SK-N-SH (cell line): ENCODE results near the gene RFX7. TPM values are rescaled to one million over a fixed set of nuclear protein-coding genes. Genes with fewer than 3 reads are reported as not detected.

ENCODE experiments used
- CTCF ChIA-PET: fragments of 300-600, 350-600 bp; formaldehyde crosslinking; extraction: SDS; loops from one replicate; lab custom pipeline; 2021; lab: Yijun Ruan, JAX
- POLR2A ChIA-PET: fragments of 350-600 bp; sonication (Branson Sonifier 250); formaldehyde crosslinking; extraction: SDS; loops from one replicate; lab custom pipeline; 2020; ENCODE audit warnings: antibody characterized with exemption, inconsistent platforms; lab: Yijun Ruan, JAX
- DNase-seq: peaks from one replicate; pipeline ENCODE4 v3.0.0; 2012
- H2AFZ ChIP-seq: fragments of 200-600 bp; sonication (generic); 2 replicates; pipeline ENCODE4 v1.8.1; 2016; ENCODE audit warnings: antibody characterized with exemption, mild to moderate bottlenecking, low read depth
- H3F3A ChIP-seq: fragments of 200-600 bp; sonication (generic); replicated peaks from 2 replicates; pipeline ENCODE3; 2016; ENCODE audit warnings: antibody characterized with exemption, mild to moderate bottlenecking; ENCODE audit not compliant: insufficient read depth
- H3K27ac ChIP-seq, 2 experiments: fragments of 200-500 bp in 1 of 2; fragments of 200-600 bp in 1 of 2; sonication (Bioruptor generic) in 1 of 2; sonication (generic), shearing (Covaris generic) in 1 of 2; 2 replicates each; pipeline versions ENCODE4 v1.5.1 to v1.6.1; 2014 to 2016; ENCODE audit warnings: low read depth in 2 of 2, inconsistent platforms in 1 of 2, low read length in 1 of 2, mild to moderate bottlenecking in 1 of 2, mixed read lengths in 1 of 2
- H3K27me3 ChIP-seq: fragments of 200-600 bp; sonication (generic), shearing (Covaris generic); 2 replicates; pipeline ENCODE4 v1.6.1; 2016; ENCODE audit warnings: mixed run types; ENCODE audit not compliant: insufficient read depth
- H3K36me3 ChIP-seq, 2 experiments: fragments of 200-500 bp in 1 of 2; fragments of 200-600 bp in 1 of 2; sonication (Bioruptor generic) in 1 of 2; sonication (generic) in 1 of 2; replicated peaks in 1 of 2; 2 replicates each; pipeline versions ENCODE3 to v1.5.1; 2014 to 2016; ENCODE audit warnings: low read length in 1 of 2, mild to moderate bottlenecking in 1 of 2; ENCODE audit not compliant: insufficient read depth in 2 of 2, control insufficient read depth in 1 of 2
- H3K4me1 ChIP-seq, 2 experiments: fragments of 200-500 bp in 1 of 2; fragments of 200-600 bp in 1 of 2; sonication (Bioruptor generic) in 1 of 2; sonication (generic), shearing (Covaris generic) in 1 of 2; 2 replicates each; pipeline versions ENCODE4 v1.5.1 to v1.6.1; 2014 to 2016; ENCODE audit warnings: low read depth in 1 of 2, low read length in 1 of 2, mixed run types in 1 of 2; ENCODE audit not compliant: insufficient read depth in 2 of 2, control insufficient read depth in 1 of 2
- H3K4me2 ChIP-seq: fragments of 200-600 bp; sonication (generic), shearing (Covaris generic); 2 replicates; pipeline ENCODE4 v1.6.1; 2017; ENCODE audit warnings: mixed run types
- H3K4me3 ChIP-seq, 2 experiments: fragments of 200-500 bp in 1 of 2; fragments of 200-600 bp in 1 of 2; sonication (Bioruptor generic) in 1 of 2; sonication (generic), shearing (Covaris generic) in 1 of 2; 2 replicates each; pipeline versions ENCODE4 v1.5.1 to v1.8.1; 2014 to 2016; ENCODE audit warnings: low read depth in 2 of 2, inconsistent platforms in 1 of 2, low read length in 1 of 2, mild to moderate bottlenecking in 1 of 2, mixed read lengths in 1 of 2, moderate library complexity in 1 of 2
- H3K79me2 ChIP-seq: fragments of 200-600 bp; sonication (generic); 2 replicates; pipeline ENCODE4 v1.8.1; 2017; ENCODE audit warnings: mild to moderate bottlenecking; ENCODE audit not compliant: insufficient read depth
- H3K9ac ChIP-seq: fragments of 200-600 bp; sonication (generic); 2 replicates; pipeline ENCODE4 v1.6.1; 2017; ENCODE audit warnings: mixed run types
- H3K9me2 ChIP-seq: fragments of 200-600 bp; sonication (generic); 2 replicates; pipeline ENCODE4 v1.6.1; 2017; ENCODE audit warnings: mixed run types
- H3K9me3 ChIP-seq: fragments of 200-600 bp; sonication (generic); 2 replicates; pipeline ENCODE4 v1.6.1; 2017; ENCODE audit warnings: mixed run types, mild to moderate bottlenecking, moderate library complexity
- H4K20me1 ChIP-seq: fragments of 200-600 bp; sonication (generic); 2 replicates; pipeline ENCODE4 v1.6.1; 2017; ENCODE audit warnings: mild to moderate bottlenecking, mixed run types; ENCODE audit not compliant: insufficient read depth
- FOSL2 ChIP-seq: IDR thresholded peaks from 2 replicates; pipeline ENCODE4 v1.4.0; 2012; ENCODE audit warnings: low read depth, mild to moderate bottlenecking, moderate library complexity, borderline replicate concordance
- GABPA ChIP-seq: IDR thresholded peaks from 2 replicates; pipeline ENCODE4 v1.4.0; 2012; ENCODE audit warnings: low read depth, mild to moderate bottlenecking
- MEF2A ChIP-seq: IDR thresholded peaks from 2 replicates; pipeline ENCODE4 v1.4.0; 2012; ENCODE audit warnings: low read depth, borderline replicate concordance
- POLR2AphosphoS5 ChIP-seq: IDR thresholded peaks from 2 replicates; pipeline ENCODE4 v1.6.1; 2012; ENCODE audit warnings: low read depth, low read length
- RAD21 ChIP-seq: IDR thresholded peaks from 2 replicates; pipeline ENCODE4 v1.6.1; 2012; ENCODE audit warnings: mild to moderate bottlenecking, low read length
- RCOR1 ChIP-seq: fragments of 150-350 bp; IDR thresholded peaks from 2 replicates; pipeline ENCODE4 v1.6.1; 2017; ENCODE audit warnings: antibody characterized with exemption, low read length
- RFX5 ChIP-seq: IDR thresholded peaks from 2 replicates; pipeline ENCODE4 v1.6.1; 2012; ENCODE audit warnings: mild to moderate bottlenecking, improper control_type of control experiment, low read length
- RXRA ChIP-seq: IDR thresholded peaks from 2 replicates; pipeline ENCODE4 v1.4.0; 2012; ENCODE audit warnings: low read depth, mild to moderate bottlenecking, borderline replicate concordance
- SIN3A ChIP-seq: IDR thresholded peaks from 2 replicates; pipeline ENCODE4 v1.6.1; 2012; ENCODE audit warnings: low read depth, mild to moderate bottlenecking, low read length, moderate library complexity, borderline replicate concordance
- SMC3 ChIP-seq: IDR thresholded peaks from 2 replicates; pipeline ENCODE4 v1.6.1; 2012; ENCODE audit warnings: low read depth, low read length, improper control_type of control experiment
- TAF1 ChIP-seq: IDR thresholded peaks from 2 replicates; pipeline ENCODE4 v1.6.1; 2012; ENCODE audit warnings: low read depth, mild to moderate bottlenecking, low read length, moderate library complexity, borderline replicate concordance
- WGBS: methylation state at CpG from one replicate; pipeline ENCODE4 v1.1.6; 2017; ENCODE audit warnings: low lambda C conversion rate; 5-methylcytosine and 5-hydroxymethylcytosine counted together
- polyA plus RNA-seq, 3 experiments: library from polyadenylated mRNA; depleted of rRNA; stranded (reverse); fragments of >200 nt; gene quantifications; 2 replicates each; pipeline ENCODE4 v1.2.3, GENCODE V29; 2012
- TF ChIP-seq, protein P1 (sequence below): IDR thresholded peaks from 2 replicates; pipeline ENCODE4 v1.6.1; 2012; ENCODE audit warnings: mild to moderate bottlenecking, low read depth, low read length, moderate library complexity
- TF ChIP-seq, protein P2 (sequence below): fragments of 150-350 bp; IDR thresholded peaks from 2 replicates; pipeline ENCODE4 v1.6.1; 2017; ENCODE audit warnings: antibody characterized with exemption, low read length, low read depth, borderline replicate concordance
- TF ChIP-seq, protein P3 (sequence below): IDR thresholded peaks from 2 replicates; pipeline ENCODE4 v1.4.0; 2012; ENCODE audit warnings: low read depth

Gene RFX7
- polyA plus RNA-seq, 1 of the 3 experiments (the other 2 are of a cell fraction), result 2.7 TPM

DNA sequence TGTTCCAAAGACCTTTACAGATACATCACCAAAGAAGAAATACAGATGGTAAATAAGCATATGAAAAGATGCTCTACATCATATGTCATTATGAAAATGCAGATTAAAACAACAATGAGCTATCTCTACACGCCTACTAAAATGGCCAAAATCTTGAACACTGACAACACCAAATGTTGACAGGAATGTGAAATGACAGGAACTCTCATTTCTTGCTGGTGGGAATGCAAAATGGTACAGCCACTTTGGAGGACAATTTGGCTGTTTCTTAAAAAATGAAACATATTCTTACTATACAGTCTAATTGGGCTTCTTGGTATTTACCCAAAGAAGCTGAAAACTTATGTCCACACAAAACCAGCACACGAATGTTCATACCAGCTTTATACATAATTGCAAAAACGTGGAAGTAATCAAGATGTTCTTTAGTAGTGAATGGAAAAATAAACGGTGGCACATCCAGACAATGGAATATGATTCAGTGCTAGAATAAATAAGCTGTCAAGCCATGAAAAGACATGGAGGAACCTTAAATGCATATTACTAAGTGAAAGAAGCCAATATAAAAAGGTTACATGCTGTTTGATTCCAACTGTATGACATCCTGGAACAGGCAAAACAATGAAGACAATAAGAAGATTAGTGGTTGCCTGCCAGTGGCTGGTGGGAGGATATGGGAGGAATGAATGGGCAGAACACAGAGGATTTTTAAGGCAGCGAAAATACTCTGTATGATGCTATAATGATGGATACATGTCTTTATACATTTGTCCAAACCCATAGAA lies 169.0 kb downstream of the RFX7 start (continued):
- TF ChIP-seq, protein P1, sequence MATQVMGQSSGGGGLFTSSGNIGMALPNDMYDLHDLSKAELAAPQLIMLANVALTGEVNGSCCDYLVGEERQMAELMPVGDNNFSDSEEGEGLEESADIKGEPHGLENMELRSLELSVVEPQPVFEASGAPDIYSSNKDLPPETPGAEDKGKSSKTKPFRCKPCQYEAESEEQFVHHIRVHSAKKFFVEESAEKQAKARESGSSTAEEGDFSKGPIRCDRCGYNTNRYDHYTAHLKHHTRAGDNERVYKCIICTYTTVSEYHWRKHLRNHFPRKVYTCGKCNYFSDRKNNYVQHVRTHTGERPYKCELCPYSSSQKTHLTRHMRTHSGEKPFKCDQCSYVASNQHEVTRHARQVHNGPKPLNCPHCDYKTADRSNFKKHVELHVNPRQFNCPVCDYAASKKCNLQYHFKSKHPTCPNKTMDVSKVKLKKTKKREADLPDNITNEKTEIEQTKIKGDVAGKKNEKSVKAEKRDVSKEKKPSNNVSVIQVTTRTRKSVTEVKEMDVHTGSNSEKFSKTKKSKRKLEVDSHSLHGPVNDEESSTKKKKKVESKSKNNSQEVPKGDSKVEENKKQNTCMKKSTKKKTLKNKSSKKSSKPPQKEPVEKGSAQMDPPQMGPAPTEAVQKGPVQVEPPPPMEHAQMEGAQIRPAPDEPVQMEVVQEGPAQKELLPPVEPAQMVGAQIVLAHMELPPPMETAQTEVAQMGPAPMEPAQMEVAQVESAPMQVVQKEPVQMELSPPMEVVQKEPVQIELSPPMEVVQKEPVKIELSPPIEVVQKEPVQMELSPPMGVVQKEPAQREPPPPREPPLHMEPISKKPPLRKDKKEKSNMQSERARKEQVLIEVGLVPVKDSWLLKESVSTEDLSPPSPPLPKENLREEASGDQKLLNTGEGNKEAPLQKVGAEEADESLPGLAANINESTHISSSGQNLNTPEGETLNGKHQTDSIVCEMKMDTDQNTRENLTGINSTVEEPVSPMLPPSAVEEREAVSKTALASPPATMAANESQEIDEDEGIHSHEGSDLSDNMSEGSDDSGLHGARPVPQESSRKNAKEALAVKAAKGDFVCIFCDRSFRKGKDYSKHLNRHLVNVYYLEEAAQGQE, result no peak

DNA sequence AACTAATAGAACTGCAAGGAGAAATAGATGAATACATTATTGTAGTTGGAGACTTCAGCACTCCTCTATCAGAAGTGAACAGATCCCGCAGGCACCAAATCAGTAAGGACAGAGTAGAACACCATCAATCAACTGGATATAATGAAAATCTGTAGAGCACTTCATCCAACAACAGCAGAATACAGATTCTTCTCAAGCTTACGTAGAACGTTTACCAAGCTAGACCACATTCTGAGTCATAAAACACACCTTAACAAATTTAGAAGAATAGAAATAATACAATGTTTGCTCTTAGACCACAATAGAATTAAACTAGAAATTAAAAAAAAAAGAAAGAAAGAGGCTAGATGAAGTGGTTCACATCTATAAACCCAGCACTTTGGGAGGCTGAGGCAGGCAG lies 179.5 kb downstream of the RFX7 start:
- Histone ChIP-seq H3K9me2 (no peaks in the 10 kb centered on the region), H3K4me3 (no peak overlapping the region), H3K79me2 (no peaks in the 10 kb centered on the region), H3K36me3 (no peaks in the 10 kb centered on the region), H3K4me1 (no peaks in the 10 kb centered on the region), H3F3A (peaks cover 4% of the 10 kb centered on the region), H2AFZ (no peak overlapping the region), H3K9me3 (no peaks in the 10 kb centered on the region), H4K20me1 (no peaks in the 10 kb centered on the region), H3K27me3 (no peaks in the 10 kb centered on the region), H3K4me2 (no peak overlapping the region), H3K9ac (no peak overlapping the region)
- CTCF ChIA-PET, result interaction anchor here (0.8 kb wide), 1 partner anchor 12 kb away, joined by 3 read pairs; no protein-coding TSS in a partner anchor
- 80% methylated on average over 3 of the region's 3 CpGs for WGBS
- POLR2A ChIA-PET, result no interaction called here
- no peak for TF ChIP-seq SIN3A
- TF ChIP-seq, all 33 proteins: peak for 0
- H3K27ac ChIP-seq, result no peak overlapping the region
- DNase-seq, result no peak

DNA sequence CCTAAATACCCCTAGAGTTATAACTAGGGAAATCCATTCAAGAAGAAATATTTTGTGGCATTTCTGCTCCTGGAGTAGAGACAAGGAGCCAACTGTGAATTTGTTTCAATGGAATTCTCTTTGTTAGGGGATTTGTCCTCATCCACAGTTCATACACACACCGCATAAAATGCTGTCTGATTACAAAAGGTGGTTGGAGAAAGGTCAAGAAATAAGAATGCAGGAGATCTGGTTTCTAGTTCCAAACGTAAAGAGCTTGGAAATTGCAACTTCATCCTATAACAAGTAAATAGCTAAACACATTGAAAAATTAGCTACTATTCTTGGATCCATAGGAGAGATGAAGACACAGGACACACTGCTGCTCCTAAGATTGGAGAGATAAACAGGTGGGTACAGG lies 184.0 kb downstream of the RFX7 start:
- CTCF ChIA-PET, result no interaction called here
- no peak overlapping the region for H3K4me2 ChIP-seq
- H3K4me3 ChIP-seq, result no peak overlapping the region
- H2AFZ ChIP-seq, result no peak overlapping the region
- no peak for DNase-seq
- peaks cover 0 to 8% of the 10 kb centered on the region in 2 experiments; a peak in 1 of 4 replicates for H3K4me1 ChIP-seq
- H3K9ac ChIP-seq, result no peak overlapping the region
- POLR2A ChIA-PET, result no interaction called here
- no peaks in the 10 kb centered on the region for H3K9me3 ChIP-seq
- no peaks in the 10 kb centered on the region for H3K79me2 ChIP-seq
- no peaks in the 10 kb centered on the region for H3K27me3 ChIP-seq
- no peaks in the 10 kb centered on the region for H3K9me2 ChIP-seq
- H3F3A ChIP-seq, result no peaks in the 10 kb centered on the region
- H4K20me1 ChIP-seq, result no peaks in the 10 kb centered on the region
- 69% methylated on average over 2 of the region's 2 CpGs for WGBS
- H3K36me3 ChIP-seq, result no peaks in the 10 kb centered on the region
- no peak overlapping the region for H3K27ac ChIP-seq
- TF ChIP-seq MEF2A (no peak), SMC3 (no peak), SIN3A (no peak), POLR2AphosphoS5 (no peak), RAD21 (no peak), RCOR1 (no peak), TAF1 (no peak), RXRA (no peak), GABPA (no peak), RFX5 (no peak), FOSL2 (no peak)
- TF ChIP-seq, protein P2, sequence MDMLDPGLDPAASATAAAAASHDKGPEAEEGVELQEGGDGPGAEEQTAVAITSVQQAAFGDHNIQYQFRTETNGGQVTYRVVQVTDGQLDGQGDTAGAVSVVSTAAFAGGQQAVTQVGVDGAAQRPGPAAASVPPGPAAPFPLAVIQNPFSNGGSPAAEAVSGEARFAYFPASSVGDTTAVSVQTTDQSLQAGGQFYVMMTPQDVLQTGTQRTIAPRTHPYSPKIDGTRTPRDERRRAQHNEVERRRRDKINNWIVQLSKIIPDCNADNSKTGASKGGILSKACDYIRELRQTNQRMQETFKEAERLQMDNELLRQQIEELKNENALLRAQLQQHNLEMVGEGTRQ, result no peak
- TF ChIP-seq, protein P3, sequence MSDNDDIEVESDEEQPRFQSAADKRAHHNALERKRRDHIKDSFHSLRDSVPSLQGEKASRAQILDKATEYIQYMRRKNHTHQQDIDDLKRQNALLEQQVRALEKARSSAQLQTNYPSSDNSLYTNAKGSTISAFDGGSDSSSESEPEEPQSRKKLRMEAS, result no peak
- TF ChIP-seq, protein P1, result no peak
